ENCODE measurements around the gene PISD. TPM values are rescaled to one million over a fixed set of nuclear protein-coding genes. Genes with fewer than 3 reads are reported as not detected.

The PISD gene
- total RNA-seq, 1 donor from 2014 or later, result 28.6 TPM

- H3K27ac Mint-ChIP-seq (ENCODE audit: unreplicated experiment), result peak overlapping the region; percentile 97
- H3K4me1 Mint-ChIP-seq (ENCODE audit: low read depth), result peaks cover 38% of the 10 kb centered on the region
Observed at GRCh38 chr22:31586137-31586920, 75.7 kb downstream of the PISD start.

DNA sequence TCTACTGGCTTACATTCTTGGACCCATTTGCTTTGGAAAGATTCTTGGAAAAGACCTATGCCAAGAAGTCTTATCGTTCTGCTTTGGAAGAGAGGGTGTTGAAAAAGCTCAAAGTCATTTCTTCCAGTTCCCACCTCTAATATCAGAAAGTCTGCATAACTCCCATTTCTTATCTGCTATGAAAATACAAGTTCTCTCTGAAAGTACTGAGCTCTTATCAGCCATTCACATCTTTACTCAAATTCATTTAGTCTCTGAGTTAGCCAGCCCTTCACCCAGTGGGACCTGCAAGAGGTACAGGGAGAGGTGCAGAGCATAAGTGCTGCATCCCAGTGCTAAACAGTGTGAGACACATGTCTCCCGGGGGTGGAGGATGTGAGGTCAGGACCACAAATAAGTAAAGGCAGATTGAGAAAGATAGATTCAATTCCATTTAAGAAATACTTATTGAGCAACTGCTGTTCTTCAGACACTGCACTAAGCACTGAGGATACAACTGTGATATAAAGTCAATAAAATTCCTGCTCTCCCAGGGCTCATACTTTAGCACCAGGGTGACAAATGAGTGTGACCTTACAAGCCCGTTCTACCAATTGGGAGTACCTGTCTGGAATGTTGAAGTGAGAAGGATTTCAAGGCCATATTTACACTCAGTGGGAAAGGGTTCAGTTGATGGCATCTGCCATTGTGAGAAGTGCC is 76.7 kb downstream of the PISD start:
- peak overlapping the region; percentile 97 for H3K27ac Mint-ChIP-seq (ENCODE audit: unreplicated experiment)
- no peak overlapping the region for H3K4me3 Mint-ChIP-seq (ENCODE audit: unreplicated experiment)
- no peaks in the 10 kb centered on the region for H3K27me3 Mint-ChIP-seq (ENCODE audit: low read depth)

More at GRCh38 chr22:31586137-31586920, 75.7 kb downstream of the PISD start:
- Mint-ChIP-seq H3K36me3 (ENCODE audit: low read depth) (peaks cover 10% of the 10 kb centered on the region), H3K27me3 (ENCODE audit: low read depth) (no peaks in the 10 kb centered on the region), H3K9me3 (ENCODE audit: low read depth) (peaks cover 4% of the 10 kb centered on the region), H3K4me3 (ENCODE audit: unreplicated experiment) (no peak overlapping the region)
- no peak for DNase-seq (ENCODE audit: low spot score)
- TF ChIP-seq CTCF (IDR thresholded peaks at IDR 0.05), result no peak

DNA sequence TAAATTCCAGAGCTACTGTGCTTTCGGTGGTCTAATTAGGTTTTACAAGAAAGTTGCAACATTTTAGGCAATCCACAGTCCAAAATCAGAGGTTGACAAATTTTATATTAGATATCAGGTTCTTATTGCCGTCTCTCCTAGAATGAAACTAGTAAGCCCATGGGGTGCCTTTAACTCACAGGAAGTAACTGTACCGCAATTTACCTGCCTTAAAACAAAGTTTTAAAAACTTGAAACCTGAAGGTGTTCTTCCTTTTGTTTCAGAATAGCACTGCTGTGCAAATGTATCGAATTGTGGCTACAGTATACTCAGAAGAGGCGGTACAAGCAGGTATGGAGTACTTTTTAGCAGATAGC is 77.2 kb downstream of the PISD start:
- H3K36me3 Mint-ChIP-seq (ENCODE audit: low read depth), result peaks cover 10% of the 10 kb centered on the region
- no peaks in the 10 kb centered on the region for H3K27me3 Mint-ChIP-seq (ENCODE audit: low read depth)
- TF ChIP-seq CTCF (IDR thresholded peaks at IDR 0.05), result no peak
- H3K4me1 Mint-ChIP-seq (ENCODE audit: low read depth), result peaks cover 47% of the 10 kb centered on the region
- no peak overlapping the region for H3K4me3 Mint-ChIP-seq (ENCODE audit: unreplicated experiment)
- DNase-seq (ENCODE audit: low spot score), result no peak
- peak overlapping the region; percentile 97 for H3K27ac Mint-ChIP-seq (ENCODE audit: unreplicated experiment)
- peaks cover 4% of the 10 kb centered on the region for H3K9me3 Mint-ChIP-seq (ENCODE audit: low read depth)

More for the DNA sequence above, 76.7 kb downstream of the PISD start:
- no peak for TF ChIP-seq CTCF (IDR thresholded peaks at IDR 0.05)
- no peak for DNase-seq (ENCODE audit: low spot score)
- H3K9me3 Mint-ChIP-seq (ENCODE audit: low read depth), result peaks cover 4% of the 10 kb centered on the region
- peaks cover 10% of the 10 kb centered on the region for H3K36me3 Mint-ChIP-seq (ENCODE audit: low read depth)
- H3K4me1 Mint-ChIP-seq (ENCODE audit: low read depth), result peaks cover 42% of the 10 kb centered on the region

DNA sequence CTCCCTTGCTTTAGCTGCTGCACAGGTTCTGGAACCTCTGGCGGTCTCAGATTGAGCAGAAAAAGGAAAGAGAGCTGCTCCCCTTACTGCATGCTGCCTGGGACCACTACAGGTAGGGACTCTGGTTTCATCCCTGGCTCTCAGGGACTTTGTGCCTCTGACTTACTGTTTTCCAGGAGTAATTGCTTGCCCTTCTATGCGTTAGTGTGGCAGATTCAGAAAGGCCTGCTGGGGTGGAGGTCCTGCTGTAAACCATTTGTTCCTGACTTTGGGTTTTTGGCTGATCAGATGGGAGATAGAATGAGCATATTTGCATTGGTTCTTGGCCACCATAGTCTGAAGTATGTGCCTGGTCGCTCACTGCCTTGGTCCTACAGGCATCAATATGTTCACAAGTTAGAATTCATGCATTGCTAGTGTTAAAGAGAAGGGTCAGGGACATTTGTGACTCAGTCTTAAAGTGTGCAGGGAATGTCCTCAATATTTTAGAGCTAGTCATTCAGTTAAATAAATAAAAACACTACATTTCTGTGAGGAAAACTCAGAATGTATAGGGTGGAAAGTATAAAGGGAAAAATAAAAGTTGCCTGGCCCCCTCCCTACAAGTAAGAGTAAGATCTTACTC is 78.0 kb downstream of the PISD start:
- TF ChIP-seq CTCF (IDR thresholded peaks at IDR 0.05), result no peak
- Mint-ChIP-seq H3K36me3 (ENCODE audit: low read depth) (peaks cover 9% of the 10 kb centered on the region), H3K27ac (ENCODE audit: unreplicated experiment) (peak overlapping the region; percentile 97)

GRCh38 chr22:31579835-31580242 is 82.2 kb downstream of the PISD start:
- H3K4me1 Mint-ChIP-seq (ENCODE audit: low read depth), result peaks cover 35% of the 10 kb centered on the region
- H3K36me3 Mint-ChIP-seq (ENCODE audit: low read depth), result peaks cover 14% of the 10 kb centered on the region
- no peaks in the 10 kb centered on the region for H3K9me3 Mint-ChIP-seq (ENCODE audit: low read depth)
- H3K27me3 Mint-ChIP-seq (ENCODE audit: low read depth), result no peaks in the 10 kb centered on the region
- H3K27ac Mint-ChIP-seq (ENCODE audit: unreplicated experiment), result peak overlapping the region; percentile 9
- no peak for DNase-seq (ENCODE audit: low spot score)
- TF ChIP-seq CTCF (IDR thresholded peaks at IDR 0.05), result no peak
- H3K4me3 Mint-ChIP-seq (ENCODE audit: unreplicated experiment), result no peak overlapping the region

More for the DNA sequence above, 78.0 kb downstream of the PISD start:
- Mint-ChIP-seq H3K4me3 (ENCODE audit: unreplicated experiment) (no peak overlapping the region), H3K27me3 (ENCODE audit: low read depth) (no peaks in the 10 kb centered on the region), H3K4me1 (ENCODE audit: low read depth) (peaks cover 50% of the 10 kb centered on the region), H3K9me3 (ENCODE audit: low read depth) (peaks cover 4% of the 10 kb centered on the region)
- no peak for DNase-seq (ENCODE audit: low spot score)
